ENCODE measurements around the gene NFIA.

The NFIA gene

DNA sequence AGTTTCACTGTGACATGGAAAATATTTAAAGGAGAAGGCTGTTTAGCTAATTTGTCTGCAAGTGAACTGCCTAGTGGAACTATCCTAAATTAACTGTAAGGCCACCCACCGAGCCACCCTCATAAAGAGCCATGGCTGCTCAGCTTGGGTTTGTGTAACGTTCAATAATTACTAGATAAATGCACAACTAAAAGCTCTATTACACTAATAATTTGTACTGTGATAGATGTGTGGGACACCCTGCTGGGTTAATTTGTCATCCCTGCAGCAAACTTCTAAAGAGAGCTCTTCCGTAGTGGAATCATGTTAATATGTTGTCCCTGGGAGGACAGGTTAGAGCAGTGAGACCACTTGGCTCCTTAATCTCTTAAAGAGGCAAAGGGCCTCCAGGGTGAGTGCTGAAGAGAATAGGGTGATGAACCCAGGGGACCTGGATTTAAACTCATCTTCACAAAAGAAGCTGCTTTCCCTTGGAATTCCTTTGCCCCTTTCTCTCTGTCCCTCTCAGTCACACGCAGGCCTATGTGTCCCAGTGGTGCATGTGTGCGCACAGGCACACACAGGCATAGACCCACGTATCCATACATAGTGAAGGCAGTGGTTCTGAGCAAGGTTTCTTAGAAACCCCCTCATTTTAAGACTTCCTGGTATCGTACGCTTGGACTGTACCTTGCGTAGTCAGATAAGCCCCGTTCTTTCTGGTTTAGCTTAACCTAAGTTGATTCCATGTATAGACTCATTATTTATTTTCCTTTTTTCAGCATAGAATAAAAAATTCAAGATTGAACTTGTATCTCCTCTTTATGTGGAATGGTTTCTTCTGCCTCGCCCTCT is 310.3 kb downstream of the NFIA start:
- DNase-seq (ENCODE audit: low read depth, low spot score): no peak

DNA sequence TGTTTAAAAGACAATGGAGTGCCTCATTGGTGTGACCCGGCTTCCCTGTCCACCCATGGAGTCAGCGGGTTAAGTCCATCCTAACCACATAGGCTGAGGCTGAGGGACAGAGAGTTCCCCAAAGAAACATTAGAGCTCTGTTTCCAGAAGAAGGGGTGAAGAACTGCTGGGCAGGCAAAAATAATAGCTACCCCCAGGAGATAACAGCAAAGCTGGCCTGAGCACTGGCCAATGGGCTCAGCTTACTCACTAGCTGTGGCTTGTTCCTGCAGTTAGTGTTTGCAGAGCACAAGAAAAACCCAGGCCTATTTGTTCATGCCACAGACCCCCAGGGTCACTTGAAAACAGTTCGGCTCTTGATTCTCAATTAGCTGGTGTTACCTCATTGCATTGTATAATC is 311.2 kb downstream of the NFIA start:
- DNase-seq (ENCODE audit: low read depth, low spot score): no peak

DNA sequence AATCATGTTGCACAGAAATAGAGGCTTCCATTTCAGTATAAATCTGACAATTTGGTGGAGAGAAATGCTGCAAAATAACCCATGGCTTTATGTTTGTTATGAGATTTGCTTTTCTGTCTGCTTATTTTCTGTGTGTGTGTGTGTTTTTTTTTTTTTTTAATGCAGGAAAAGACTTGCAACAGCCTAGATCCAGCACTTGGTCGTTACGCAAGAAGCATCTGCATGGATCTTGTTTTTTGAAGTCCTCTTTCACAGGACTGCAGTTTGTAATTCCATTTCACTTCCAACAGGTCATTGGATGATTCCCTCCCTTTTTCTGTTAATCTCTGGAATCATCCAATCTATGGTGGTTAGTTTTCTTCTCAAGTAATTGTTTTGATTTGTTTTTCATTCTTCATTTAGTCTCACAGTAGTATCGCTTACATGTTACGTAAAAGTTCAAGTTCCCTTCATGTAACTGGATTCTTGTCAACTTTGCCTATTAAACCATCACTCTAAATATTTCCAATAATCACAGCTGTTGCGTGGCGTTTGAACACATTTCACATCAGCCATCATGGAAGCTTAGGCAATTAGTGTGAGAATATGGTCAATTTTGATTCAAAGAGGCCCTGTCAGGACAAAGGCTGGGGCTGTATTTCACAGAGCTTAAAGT is 312.9 kb downstream of the NFIA start:
- no peak for DNase-seq (ENCODE audit: low read depth, low spot score)

DNA sequence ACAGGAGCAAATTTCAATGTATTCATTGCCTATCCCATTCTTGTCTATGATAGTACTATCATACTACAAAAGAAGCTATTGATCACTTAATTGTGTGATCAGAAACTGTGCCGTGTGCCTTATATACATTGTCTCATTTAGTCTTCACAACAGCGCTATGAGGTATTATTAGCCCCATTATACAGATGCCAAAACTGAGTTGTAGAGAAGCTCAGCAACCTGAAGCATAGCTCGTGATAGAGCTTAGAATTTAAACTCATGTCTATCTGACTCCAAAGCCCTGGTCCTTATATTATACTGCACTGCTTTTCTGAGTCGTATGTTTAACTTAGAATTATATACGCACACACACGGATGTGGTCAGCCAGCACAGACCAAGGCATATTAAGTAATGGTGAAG is 315.1 kb downstream of the NFIA start:
- DNase-seq (ENCODE audit: low read depth, low spot score): no peak

DNA sequence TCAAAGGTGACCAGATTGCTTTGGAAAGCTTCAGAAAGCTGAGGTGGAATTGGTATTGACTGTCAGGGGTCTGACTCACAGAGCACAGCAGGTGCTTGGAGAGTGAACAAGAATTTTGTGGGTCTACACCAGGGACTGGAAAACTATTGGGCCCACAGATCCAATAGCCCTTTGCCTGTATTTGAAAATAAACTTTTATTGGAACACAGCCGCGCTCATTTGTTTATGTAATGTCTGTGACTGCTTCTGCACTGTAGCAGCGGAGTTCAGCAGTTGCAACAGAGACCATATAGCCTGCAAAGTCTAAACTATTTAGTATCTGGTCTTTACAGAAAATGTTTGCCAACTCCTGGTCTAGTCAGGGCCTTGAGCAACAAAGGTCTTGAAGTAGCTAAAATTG is 315.6 kb downstream of the NFIA start:
- no peak for DNase-seq (ENCODE audit: low read depth, low spot score)

DNA sequence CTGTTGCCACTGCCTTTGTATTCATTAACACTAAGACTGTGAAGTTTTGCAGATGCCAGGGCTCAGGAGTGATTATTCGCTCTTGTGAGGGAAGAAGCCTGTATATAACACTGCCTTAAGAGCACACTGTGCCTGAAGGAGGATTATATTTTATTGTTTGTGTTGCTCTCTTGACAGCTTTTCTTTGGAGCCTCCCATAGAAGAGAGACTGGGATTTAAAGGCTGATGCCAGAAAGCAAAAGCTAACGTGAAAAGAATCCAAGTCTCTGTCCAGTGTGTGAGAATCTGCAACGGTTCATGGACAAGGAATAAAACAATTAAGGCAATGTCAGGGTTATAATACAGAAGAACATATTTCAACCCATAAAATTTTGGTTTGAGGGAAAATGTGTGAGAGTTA is 316.8 kb downstream of the NFIA start:
- DNase-seq (ENCODE audit: low read depth, low spot score): no peak

DNA sequence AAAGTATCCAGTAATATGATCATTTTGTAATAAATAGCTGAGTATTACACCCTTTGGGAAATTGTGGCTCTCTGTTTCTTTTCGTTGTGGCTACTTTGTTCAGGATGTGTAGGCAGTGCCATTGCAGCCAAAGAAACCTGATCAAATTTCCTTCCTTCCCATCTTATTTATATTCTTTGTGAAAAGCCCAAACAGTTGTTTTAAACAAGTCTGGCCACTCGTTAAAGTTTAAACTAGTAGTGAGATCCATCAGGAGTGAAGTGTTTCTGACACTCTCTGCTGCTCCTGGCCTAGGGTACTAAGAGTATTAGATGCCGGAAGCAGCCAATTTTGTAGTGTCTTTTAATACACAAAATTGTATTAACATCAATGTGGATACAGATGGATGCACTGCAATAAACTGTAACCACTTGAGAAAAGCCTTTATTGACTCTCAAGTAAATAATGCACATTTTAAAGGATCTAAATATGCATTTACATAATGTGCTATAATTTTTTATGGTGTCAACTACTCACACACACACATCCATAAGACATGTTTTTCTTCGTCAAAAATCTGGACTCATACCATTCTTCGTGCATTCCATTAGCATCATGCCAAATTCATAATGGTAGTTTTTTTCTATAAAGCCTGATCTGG is 317.9 kb downstream of the NFIA start:
- DNase-seq (ENCODE audit: low read depth, low spot score): no peak

DNA sequence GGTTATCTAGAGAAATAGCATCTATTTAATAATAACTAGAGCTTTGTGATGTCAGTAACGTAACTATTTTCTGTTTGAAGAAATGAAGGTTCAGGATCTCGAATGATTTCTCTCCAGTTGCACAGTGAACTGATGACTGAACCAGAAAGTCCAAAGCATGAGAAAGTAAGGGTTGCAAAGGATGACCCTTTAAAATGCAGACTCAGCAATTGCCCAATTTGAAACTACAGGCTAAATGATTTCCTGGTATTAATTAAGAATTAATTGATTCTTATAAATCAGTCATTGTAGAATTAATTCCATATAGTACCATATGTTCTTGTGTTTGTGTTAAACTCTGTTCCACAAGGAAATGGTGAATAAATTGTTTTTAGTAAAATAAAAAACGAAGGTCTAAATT is 318.6 kb downstream of the NFIA start:
- no peak for DNase-seq (ENCODE audit: low read depth, low spot score)

DNA sequence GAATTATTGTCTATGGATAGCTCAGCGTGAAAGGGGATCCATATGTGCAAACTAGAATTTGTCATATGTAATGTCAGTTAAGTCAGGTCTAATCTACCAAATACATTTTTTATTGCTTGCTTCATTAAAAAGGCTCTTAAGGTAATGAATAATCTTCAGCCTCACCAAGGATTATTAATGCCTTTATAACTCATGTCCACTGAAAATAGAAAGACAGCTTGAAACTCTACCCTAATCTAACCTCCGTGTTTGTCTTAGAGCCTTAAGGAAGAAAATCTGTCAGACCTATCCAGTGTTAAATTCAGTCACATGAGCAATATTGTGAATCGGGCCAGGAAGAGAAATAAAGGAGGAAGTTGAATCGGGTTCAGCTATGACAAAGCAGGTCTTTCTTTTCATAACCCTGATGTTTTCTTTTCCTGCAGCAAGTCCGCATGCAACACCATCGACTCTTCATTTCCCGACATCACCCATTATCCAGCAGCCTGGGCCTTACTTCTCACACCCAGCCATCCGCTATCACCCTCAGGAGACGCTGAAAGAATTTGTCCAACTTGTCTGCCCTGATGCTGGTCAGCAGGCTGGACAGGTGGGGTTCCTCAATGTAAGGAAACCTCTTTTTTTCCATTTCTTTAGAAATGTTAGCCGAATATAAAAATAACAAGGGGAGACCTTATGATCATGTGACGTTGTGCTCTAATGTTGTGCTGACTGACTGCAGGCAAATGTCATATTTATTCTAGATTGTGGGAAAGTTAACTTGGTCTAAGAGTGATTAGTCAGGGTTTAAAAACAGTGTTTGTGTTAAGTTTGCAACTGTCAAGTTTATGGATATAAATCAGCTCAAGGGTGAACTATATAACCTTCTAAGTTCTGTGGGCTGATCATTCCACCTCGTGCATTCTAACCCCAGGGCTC is 321.6 kb downstream of the NFIA start:
- DNase-seq (ENCODE audit: low read depth, low spot score): no peak

DNA sequence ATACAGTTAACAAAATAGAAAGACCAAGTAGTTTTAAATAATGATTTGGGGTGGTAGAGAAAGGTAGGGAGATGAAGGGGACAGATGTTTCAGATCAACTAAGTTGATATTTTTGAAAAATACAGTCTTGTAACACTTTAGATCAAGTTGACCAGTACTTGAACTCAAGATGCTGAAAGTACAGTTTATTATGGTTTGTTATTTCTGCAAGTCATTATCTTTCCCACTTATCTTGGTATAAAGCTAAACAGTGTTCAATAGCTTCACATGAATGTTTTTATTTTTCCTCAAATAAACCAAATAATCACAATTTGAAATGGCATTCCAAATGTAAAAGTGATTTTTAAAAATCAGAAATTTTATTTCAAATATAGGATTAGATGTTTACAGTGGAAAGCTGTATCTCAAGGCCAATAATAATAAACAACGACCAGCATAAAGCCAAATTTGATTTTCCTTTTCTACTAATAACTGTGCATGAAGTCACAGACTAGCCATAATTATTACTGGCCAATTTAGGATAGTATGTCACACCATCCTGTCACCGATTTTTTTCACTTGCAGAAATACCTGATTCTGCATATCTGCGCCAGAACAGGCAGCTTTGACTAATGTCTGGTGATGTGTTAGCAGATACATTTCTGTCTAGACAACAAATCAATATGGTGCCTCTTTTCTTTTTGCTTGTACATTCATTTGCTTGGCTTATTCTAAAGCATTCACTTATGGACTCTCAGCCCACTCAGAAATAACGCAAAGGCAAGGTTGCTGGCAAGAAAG is 322.4 kb downstream of the NFIA start:
- no peak for DNase-seq (ENCODE audit: low read depth, low spot score)

DNA sequence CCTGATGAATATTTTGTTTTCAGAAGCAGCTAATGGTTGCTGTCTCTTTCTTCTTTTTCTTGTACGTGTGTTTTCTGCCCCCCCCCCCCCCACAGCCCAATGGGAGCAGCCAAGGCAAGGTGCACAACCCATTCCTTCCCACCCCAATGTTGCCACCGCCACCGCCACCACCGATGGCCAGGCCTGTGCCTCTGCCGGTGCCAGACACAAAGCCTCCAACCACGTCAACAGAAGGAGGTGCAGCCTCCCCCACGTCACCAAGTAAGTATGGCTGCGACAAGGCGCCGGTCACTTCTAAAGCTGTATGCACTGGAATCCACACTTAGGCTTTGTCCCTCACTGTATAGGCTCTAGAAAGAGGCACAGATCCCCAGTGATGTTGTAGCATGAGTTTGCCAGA is 324.1 kb downstream of the NFIA start:
- no peak for DNase-seq (ENCODE audit: low read depth, low spot score)

DNA sequence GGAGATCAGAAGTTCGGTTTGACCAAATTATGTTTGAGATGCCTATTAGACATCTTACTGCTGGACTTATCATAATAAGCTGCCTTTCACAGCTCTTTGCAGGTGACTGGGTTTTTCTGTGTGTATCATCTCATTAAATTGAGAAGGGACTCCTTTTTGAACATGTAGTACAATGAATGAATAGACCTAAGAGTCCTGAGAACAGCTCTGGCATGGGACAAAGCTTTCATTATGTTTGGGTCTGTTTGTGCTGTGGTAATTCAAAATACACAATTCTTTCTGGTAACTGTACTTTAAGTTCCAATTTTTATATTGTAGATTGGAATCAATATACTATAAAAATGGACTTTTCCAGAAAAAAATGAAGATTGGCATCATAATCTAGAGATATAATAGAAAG is 330.2 kb downstream of the NFIA start:
- no peak for DNase-seq (ENCODE audit: low read depth, low spot score)

DNA sequence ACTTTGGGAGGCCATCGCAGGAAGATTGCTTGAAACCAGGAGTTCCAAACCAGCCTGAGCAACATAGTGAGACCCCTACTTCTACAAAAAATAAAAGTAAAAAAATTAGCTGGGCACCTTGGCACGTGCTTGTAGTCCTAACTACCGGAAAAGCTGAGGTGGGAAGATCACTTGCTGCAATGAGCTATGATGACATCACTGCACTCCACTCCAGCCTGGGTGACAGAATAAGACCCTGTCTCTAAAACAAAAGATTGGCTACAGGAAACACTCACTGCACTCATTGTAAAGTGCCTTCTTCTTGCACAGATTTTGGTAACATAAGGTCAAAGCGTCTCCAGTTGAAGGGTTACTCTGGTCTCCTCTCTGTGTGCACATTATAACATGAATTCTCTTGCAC is 336.8 kb downstream of the NFIA start:
- no peak for DNase-seq (ENCODE audit: low read depth, low spot score)

DNA sequence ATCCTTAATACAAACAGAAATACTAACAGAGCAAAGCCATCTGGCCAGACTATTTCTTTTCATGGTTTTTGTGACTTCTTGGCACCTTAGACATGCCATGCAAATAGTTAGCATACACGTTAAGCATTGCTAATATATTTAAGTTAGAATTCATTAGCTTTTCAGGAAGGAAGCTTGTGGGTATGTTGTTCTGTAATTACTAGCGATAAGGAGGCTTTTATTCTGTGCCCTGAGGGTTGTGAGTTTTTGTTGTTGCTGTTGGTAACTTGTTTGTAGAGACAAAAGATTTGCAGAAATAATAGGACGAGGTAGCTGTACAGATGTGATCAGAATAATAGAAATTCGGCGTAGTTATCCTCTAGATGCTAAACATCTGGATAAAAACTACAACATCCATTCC is 337.3 kb downstream of the NFIA start:
- no peak for DNase-seq (ENCODE audit: low read depth, low spot score)

DNA sequence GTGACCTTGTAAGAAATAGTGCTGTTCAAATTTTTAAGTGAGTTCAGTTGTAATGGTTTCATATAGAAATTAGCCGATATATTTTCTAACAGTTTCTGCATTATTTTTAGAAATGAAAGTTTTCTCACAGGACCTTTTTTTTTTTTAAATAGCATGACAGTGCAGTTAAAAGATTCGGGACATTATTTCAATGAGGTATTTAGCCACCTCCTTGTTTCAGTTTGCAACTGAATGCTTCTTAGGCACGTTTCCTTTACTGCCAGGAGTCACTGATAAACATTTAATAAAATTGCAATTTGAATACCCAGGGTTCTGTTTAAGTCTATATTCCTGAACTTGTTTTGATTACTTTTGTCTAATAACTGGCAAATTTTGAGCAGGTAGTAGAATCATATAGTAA is 337.9 kb downstream of the NFIA start:
- no peak for DNase-seq (ENCODE audit: low read depth, low spot score)

DNA sequence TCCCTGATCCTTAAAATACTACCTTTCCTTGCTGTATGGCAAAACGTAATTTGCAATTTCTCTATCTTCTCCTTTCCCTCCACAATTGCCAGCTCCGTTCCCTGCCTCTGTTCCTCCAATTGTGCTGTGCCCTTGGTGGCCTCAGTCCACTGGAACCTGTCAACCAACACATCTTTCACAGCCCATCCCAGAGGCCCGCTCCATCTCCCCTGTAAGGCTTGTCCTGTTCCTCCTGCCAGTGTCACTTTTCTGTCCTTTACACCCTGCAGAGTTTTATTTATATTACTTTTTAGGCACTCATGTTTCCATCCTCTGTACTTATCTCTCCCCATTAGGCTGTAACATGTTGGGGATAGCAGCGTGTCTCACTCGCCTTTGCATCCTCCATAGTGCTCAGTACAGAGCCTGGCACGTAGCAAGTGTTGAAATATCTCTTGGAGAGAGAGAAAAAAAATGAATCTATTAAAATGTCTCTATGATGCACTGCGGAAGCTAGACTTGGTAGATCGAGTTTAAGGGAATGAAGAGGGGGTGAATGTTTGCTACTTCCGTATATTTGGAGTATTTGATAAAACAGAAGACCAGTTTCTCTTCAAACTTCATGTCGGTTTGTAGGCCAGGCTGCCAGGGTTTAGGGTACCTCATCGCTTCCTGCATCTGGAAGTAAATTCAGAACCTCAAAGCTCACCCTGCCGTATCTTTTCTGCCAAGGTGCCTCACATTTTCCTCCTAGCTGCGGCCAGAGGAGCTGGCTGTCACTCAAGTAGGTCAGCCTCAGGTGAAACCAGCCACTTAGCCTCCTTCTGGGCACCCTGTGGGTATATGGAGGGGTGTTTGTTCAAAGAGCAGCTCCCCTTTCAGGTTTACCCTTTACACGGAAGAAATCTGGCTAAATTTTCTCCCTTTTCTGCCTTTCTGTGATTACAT is 338.8 kb downstream of the NFIA start:
- no peak for DNase-seq (ENCODE audit: low read depth, low spot score)

DNA sequence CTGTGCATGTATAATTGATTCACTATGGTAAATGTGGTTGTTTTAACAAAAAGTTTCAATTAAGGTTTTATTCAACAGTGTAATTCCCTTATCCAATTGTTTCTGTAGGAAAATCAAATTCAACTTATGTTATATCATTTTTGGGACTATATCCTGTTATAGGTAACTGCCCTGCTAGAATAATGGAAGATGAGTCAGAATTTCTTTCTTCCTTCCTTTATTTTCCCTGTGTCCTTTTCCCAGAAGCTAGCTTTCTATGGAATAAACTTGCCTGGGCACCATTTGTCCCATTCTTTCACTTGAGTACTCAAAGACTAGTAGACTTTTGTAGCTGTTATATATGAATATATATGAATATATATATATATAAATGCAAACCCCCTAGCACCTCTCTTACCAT is 341.3 kb downstream of the NFIA start:
- DNase-seq (ENCODE audit: low read depth, low spot score): no peak

DNA sequence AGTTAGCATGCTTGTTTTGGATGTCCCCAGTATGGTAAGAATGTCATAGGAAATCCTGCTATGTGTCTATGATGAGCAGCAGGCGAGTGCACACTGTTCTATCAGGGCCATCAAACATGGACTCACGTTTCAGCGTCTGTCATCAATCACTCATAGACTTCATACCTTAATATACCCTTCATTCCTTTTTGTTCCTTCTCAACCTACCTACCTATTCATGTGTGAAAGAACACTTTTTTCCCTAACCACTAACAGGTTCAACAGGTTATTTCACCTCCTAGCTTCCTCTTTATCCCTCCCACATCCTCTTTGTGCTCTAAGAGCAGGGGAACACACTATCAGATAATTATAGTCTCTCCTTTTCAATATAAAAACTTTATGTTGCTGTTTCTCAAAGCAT is 342.0 kb downstream of the NFIA start:
- DNase-seq (ENCODE audit: low read depth, low spot score): no peak

DNA sequence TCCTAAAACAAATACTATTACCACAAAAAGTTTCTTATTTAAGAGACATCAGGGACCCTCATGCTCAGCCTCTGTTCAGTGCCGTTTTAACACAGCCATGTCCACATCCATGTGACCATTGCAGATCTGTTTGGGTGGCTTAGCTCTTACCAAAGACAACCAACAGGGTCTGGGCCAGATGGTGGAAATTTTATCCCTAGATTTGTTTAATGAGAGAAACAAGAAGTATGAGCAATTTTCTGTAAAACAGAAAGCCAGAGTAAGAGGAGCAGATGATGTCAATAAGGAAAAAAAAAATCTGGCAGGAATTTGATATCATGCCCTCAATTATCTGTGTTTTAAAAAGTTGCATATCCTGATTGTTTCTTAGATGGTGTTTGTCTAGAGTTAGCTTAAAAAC is 342.7 kb downstream of the NFIA start:
- no peak for DNase-seq (ENCODE audit: low read depth, low spot score)

DNA sequence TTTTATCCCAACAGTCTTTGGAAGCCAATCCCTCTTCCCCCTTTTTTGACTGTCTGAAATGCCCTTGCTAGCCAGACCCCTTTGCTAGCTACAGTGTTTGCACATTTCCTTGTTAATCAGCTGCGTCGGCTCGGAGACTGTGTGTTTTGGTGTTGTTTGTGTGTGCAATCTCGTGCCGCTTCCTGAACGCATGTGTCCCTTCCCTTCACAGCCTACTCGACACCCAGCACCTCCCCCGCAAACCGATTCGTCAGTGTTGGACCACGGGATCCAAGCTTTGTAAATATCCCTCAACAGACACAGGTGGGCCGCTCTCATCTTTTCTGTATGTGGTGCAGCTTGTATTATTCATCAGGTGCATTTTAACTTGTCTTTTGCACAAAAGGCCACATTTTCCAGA is 343.9 kb downstream of the NFIA start:
- DNase-seq (ENCODE audit: low read depth, low spot score): no peak

Measured in activated CD4-positive, CD25-positive, alpha-beta regulatory T cell treated with anti-CD3 and anti-CD28 coated beads, Interleukin-2, amount 50 U/mL, for 16 hours (primary cell).